ENCODE measurements around the gene ARHGEF7. TPM values are rescaled to one million over a fixed set of nuclear protein-coding genes. Genes with fewer than 3 reads are reported as not detected.

The ARHGEF7 gene
- total RNA-seq, 2 donors from 2014 or later: 117 to 152 TPM

- H3K9me3 ChIP-seq: no peaks in the 10 kb centered on the region
- TF ChIP-seq, protein P1, sequence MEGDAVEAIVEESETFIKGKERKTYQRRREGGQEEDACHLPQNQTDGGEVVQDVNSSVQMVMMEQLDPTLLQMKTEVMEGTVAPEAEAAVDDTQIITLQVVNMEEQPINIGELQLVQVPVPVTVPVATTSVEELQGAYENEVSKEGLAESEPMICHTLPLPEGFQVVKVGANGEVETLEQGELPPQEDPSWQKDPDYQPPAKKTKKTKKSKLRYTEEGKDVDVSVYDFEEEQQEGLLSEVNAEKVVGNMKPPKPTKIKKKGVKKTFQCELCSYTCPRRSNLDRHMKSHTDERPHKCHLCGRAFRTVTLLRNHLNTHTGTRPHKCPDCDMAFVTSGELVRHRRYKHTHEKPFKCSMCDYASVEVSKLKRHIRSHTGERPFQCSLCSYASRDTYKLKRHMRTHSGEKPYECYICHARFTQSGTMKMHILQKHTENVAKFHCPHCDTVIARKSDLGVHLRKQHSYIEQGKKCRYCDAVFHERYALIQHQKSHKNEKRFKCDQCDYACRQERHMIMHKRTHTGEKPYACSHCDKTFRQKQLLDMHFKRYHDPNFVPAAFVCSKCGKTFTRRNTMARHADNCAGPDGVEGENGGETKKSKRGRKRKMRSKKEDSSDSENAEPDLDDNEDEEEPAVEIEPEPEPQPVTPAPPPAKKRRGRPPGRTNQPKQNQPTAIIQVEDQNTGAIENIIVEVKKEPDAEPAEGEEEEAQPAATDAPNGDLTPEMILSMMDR (IDR thresholded peaks at IDR 0.05): no peak
- no peak for ATAC-seq (ENCODE audit: insufficient number of reproducible peaks, low FRiP score, low read depth)
- no peak overlapping the region for H3K27ac ChIP-seq
- peaks cover 13% of the 10 kb centered on the region for H3K36me3 ChIP-seq
- H3K27me3 ChIP-seq (replicated peaks; ENCODE audit: insufficient read depth): no peaks in the 10 kb centered on the region
- DNase-seq (ENCODE audit: low spot score): no peak
- peaks cover 7 to 36% of the 10 kb centered on the region in 2 donors for H3K4me1 ChIP-seq (ENCODE audit: control insufficient read depth in 1 of 2, low read depth in 2 of 2)
- H3K4me3 ChIP-seq: no peak overlapping the region
Measured at GRCh38 chr13:111267205-111267604, 152.1 kb downstream of the ARHGEF7 start.

DNA sequence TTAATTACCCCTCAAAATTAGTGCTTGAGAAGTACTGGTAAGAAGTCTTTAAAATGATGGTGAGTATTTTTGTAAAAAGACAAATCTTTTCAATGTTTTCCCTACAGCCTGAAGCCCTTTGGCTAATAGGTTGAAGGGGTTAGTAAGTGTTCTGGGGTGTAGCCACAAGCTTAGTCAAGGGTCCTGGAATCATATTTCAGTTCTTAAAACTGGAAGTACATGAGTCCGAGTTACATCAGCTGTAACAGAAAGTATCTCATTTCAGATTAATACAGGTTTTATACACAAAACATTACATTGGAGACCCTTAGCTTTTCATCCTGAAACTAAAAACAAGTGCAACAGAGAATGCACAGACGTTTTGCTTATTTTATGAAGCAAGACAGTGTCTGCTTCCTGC is 152.7 kb downstream of the ARHGEF7 start:
- Histone ChIP-seq H3K27ac (no peak overlapping the region), H3K4me3 (no peak overlapping the region), H3K9me3 (no peaks in the 10 kb centered on the region), H3K36me3 (peaks cover 13% of the 10 kb centered on the region), H3K27me3 (replicated peaks; ENCODE audit: insufficient read depth) (no peaks in the 10 kb centered on the region), H3K4me1 (ENCODE audit: control insufficient read depth in 1 of 2, low read depth in 2 of 2) (peaks cover 8 to 42% of the 10 kb centered on the region in 2 donors)
- ATAC-seq (ENCODE audit: insufficient number of reproducible peaks, low FRiP score, low read depth): no peak
- DNase-seq (ENCODE audit: low spot score): no peak
- TF ChIP-seq, protein P1 (IDR thresholded peaks at IDR 0.05): no peak

DNA sequence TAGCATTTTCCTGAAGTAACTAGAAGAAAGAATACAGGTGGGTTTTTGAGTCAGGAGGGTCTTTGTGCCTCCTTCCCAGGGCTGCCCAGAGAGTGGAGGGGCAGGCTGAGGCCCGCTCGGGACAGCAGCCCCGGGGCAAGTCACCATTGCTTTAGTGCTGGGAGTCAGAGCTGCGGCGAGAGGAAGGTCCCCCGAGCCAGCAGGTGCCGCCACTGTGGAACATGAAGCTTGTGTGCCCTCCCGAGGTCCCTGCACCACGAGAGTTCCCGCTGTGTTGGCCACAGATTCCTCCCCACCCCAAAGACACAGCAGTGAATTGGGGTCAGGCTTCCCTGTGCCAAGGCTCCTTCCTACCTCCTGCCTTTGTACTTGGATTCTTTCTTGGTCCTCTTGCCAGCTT is 154.4 kb downstream of the ARHGEF7 start:
- TF ChIP-seq, protein P1 (IDR thresholded peaks at IDR 0.05): no peak
- DNase-seq (ENCODE audit: low spot score) (no peak), ATAC-seq (ENCODE audit: insufficient number of reproducible peaks, low FRiP score, low read depth) (no peak)
- Histone ChIP-seq H3K4me3 (no peak overlapping the region), H3K27ac (peak overlapping the region; percentile 15 to 35), H3K36me3 (peaks cover 13% of the 10 kb centered on the region), H3K4me1 (ENCODE audit: control insufficient read depth in 1 of 2, low read depth in 2 of 2) (peaks cover 8 to 44% of the 10 kb centered on the region in 2 donors), H3K9me3 (no peaks in the 10 kb centered on the region), H3K27me3 (replicated peaks; ENCODE audit: insufficient read depth) (no peaks in the 10 kb centered on the region)

GRCh38 chr13:111270126-111270525 is 155.0 kb downstream of the ARHGEF7 start:
- H3K9me3 ChIP-seq: no peaks in the 10 kb centered on the region
- peak overlapping the region; percentile 19 to 35 for H3K27ac ChIP-seq
- DNase-seq (ENCODE audit: low spot score) (no peak), ATAC-seq (ENCODE audit: insufficient number of reproducible peaks, low FRiP score, low read depth) (no peak)
- TF ChIP-seq, protein P1 (IDR thresholded peaks at IDR 0.05): no peak
- H3K4me3 ChIP-seq: peak overlapping the region; percentile 37
- H3K27me3 ChIP-seq (replicated peaks; ENCODE audit: insufficient read depth): no peaks in the 10 kb centered on the region
- H3K4me1 ChIP-seq (ENCODE audit: control insufficient read depth in 1 of 2, low read depth in 2 of 2): peaks cover 8 to 44% of the 10 kb centered on the region in 2 donors
- H3K36me3 ChIP-seq: peaks cover 14% of the 10 kb centered on the region

- Histone ChIP-seq H3K4me3 (no peak overlapping the region), H3K27me3 (replicated peaks; ENCODE audit: insufficient read depth) (no peaks in the 10 kb centered on the region), H3K4me1 (ENCODE audit: control insufficient read depth in 1 of 2, low read depth in 2 of 2) (peaks cover 8 to 38% of the 10 kb centered on the region in 2 donors), H3K9me3 (no peaks in the 10 kb centered on the region), H3K27ac (peak overlapping the region; percentile 19 to 35), H3K36me3 (peaks cover 18% of the 10 kb centered on the region)
- ATAC-seq (ENCODE audit: insufficient number of reproducible peaks, low FRiP score, low read depth): no peak
- DNase-seq (ENCODE audit: low spot score): no peak
- TF ChIP-seq, protein P1 (IDR thresholded peaks at IDR 0.05): no peak
Measured at GRCh38 chr13:111270765-111271698, 155.9 kb downstream of the ARHGEF7 start.

All from thoracic aorta (tissue), 2 donors.